Activated CD8-positive, alpha-beta memory T cell treated with anti-CD3 and anti-CD28 coated beads for 4 hours (primary cell): ENCODE measurements around the gene PROSER2.

ENCODE experiments used
- DNase-seq, 2 donors: peaks; one replicate each; pipeline ENCODE4 v3.0.0-alpha.2; 2020; ENCODE audit warnings: low read depth in 2 of 2

PROSER2 gene

GRCh38 chr10:11908536-11908935 is 85.4 kb downstream of the PROSER2 start:
- DNase-seq: no peak

- no peak for DNase-seq
These were observed 85.8 kb downstream of the PROSER2 start for GRCh38 chr10:11908991-11909390.

GRCh38 chr10:11909618-11910017 is 86.5 kb downstream of the PROSER2 start:
- DNase-seq: no peak

- DNase-seq: no peak
These were observed 86.9 kb downstream of the PROSER2 start for GRCh38 chr10:11910102-11910501.

GRCh38 chr10:11913079-11913641 is 90.0 kb downstream of the PROSER2 start:
- no peak for DNase-seq

GRCh38 chr10:11918384-11918783 is 95.2 kb downstream of the PROSER2 start:
- no peak for DNase-seq

GRCh38 chr10:11919271-11919670 is 96.1 kb downstream of the PROSER2 start:
- DNase-seq: no peak
